22Rv1 (cell line): ENCODE measurements around the gene SNAPC3.

ENCODE experiments used
- CTCF ChIP-seq: fragments of 450-650 bp; IDR thresholded peaks from 2 replicates; pipeline ENCODE4 v1.5.1; 2017; ENCODE audit warnings: mild to moderate bottlenecking
- ZFX ChIP-seq: fragments of 450-650 bp; IDR thresholded peaks from 2 replicates; pipeline ENCODE4 v1.6.1; 2017; ENCODE audit warnings: antibody characterized with exemption, borderline replicate concordance

DNA sequence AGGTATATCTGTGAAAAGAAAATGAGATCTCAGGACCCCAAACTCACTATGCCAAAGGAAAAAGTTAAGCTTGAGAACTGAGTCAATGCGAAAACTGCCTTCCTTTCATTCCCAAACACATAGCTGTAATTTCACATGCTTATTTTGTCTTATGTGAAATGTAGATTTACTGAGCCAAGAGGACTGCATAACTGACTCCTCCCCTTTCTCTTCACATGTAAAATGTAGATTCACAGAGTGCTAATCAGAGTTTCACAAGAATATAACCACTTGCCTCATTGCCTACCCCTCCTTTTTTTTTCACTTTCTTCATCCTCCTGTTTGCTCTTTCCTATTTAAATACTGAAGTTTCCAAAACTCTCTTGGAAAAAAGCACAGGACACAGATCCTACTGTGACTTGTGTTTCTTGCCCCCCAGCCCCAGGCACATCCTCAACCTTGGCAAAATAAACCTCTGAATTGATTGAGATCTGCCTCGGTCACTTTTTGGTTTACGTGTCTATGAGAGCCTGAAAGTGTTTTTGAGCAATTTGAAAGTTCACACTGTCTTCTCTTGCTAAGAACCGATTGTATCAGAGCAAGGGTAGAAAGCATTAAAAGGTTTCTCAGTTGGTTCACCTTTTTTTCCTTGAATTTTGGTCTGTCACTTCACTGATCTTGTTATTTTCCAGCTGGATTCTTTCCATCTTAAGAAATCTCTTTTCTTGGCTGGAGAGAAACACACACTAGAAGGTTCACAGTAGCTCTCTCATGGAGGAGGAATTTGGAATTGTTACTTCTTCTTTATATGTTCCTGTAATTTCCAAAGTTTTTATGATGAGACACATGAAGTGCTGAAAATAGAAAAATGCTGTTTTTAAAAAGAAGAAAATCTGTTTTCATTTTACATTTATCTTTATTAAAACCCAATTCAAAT, 44.8 kb upstream of the SNAPC3 start:
- TF ChIP-seq CTCF: no peak
- TF ChIP-seq ZFX: no peak
